OCI-LY1 (cell line): ENCODE data around the gene CPAMD8.

Source experiments
- CTCF ChIP-seq: fragments of 200-600 bp; sonication (generic), shearing (Covaris generic); IDR thresholded peaks from 2 replicates; pipeline ENCODE4 v1.5.1; 2017; ENCODE audit warnings: mild to moderate bottlenecking, antibody characterized with exemption, low read length, moderate library complexity, mixed read lengths
- EZH2 ChIP-seq: fragments of 200-600 bp; sonication (generic), shearing (Covaris generic); IDR thresholded peaks from 2 replicates; pipeline ENCODE4 v1.8.0; 2017; ENCODE audit warnings: borderline replicate concordance, mixed run types, mild to moderate bottlenecking, antibody characterized with exemption, low read length, moderate library complexity, mixed read lengths

DNA sequence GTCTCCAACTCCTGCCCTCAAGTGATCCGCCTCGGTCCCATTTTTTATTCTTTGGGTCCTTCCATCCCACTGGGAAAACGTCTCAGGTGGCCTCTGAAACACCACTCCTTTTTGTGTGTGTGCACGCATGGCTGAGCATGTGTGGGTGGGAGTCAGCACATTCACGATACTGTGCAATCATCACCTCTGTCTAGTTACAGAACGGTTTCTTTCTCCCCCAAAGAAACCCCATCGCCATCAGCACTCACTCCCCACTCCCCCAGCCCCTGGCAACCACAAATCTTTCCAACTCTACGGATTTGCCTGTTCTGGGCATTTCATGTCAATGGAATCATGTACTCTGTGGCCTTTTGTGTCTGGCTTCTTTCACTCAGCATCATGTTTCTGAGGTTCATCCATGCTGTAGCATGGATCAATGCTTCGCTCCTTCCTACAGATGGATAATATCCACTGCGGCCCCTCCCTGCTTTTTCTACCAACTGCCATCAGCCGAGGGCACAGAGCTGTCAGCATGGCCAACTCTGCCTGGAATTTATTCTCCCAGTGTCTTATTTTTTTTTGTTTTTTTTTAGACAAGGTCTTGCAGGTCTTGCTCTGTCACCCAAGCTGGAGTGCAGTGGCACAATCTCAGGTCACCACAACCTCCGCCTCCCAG is 128.1 kb downstream of the CPAMD8 start:
- TF ChIP-seq CTCF (no peak), EZH2 (no peak)
